Ecto neural progenitor cell (in vitro differentiated cells): ENCODE results near the gene TSPAN1.

Source experiments
- DNase-seq: peaks from one replicate; pipeline ENCODE4 v3.0.0-alpha.2; 2018; ENCODE audit warnings: low spot score

The TSPAN1 gene

GRCh38 chr1:46166521-46167462 lies 8.1 kb upstream of the TSPAN1 start:
- no peak for DNase-seq

- DNase-seq, result no peak
Measured at GRCh38 chr1:46168477-46168876, 6.4 kb upstream of the TSPAN1 start.

GRCh38 chr1:46169811-46170454 lies 5.0 kb upstream of the TSPAN1 start:
- DNase-seq, result no peak

- no peak for DNase-seq
Measured at GRCh38 chr1:46171351-46171750, 3.5 kb upstream of the TSPAN1 start.

DNA sequence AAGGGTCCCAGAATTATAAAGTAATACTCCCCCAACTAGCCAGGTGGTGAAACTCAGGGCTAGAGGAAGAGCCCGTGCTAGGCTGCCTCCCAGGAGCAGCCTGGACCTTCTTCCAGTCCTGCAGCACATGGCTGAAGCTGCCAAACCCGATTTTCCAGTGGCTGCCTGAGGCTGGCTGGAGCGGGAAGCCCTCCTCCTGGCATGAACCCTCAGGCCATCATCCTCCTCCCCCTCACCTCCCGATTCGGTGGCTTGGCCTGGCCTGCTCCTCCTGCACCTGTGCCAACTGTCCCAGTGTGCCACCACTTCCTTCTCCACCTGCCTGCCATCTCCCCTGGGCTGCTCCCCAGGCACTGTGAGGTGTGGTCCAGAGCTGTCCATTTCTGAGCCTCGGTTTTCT lies 3.0 kb upstream of the TSPAN1 start:
- no peak for DNase-seq

- no peak for DNase-seq
Measured at GRCh38 chr1:46172321-46172720, 2.6 kb upstream of the TSPAN1 start.

DNA sequence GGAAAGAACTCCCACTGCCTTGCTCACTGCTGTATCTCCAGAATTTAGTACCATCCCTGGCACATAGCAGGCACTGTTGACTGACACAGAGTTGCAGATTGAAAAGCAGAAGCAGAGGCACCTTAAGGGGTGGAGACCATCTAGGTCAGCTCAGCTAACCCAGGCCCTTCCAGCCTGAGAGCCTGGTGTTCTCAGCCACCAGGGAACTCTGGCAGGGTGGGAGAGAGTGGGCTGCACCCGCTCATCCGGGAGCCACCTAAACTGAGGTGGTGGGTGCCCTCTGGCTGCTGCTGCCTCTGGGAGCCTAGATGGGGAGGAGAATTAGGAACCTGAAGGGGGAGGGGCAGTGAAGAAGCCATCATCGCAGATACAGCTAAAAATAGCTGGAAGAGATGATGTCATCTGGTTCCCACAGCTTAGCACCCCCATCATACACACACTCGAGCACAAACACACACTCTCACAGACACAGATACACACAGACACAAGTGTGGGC lies 1.5 kb upstream of the TSPAN1 start:
- no peak for DNase-seq

- no peak for DNase-seq
Measured at GRCh38 chr1:46175243-46175642, 356 bp downstream of the TSPAN1 start.

DNA sequence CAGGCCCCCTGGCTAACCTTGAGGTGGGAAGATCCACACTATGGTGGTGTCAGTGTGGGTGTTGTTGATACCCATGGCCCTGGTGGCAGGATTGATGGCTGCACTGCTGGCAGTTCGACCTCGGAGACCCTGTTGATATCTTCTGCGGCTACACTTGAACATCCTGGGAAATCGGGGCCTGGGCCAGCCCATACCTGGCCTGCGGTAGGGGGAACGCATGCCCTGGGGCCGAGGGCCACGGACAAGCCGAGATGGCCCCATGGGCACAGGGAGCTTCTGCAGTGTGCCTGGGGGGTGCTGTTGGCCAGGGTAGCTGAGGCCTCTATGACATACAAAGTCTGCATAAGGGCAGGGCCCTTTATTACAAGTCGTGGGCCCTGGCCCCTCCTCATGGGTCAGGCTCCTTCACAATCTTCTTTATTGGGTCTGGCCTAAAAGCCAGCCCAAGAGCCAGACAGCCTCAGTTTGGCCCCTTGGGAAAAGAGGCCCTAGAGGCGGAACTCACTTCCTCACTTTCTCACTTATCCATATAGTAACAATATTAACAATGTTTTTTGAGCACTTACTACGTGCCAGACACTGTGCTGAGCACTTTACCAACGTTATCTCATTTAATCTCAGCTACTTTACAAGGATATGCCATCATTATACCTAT lies 1.5 kb downstream of the TSPAN1 start, which contains the start of gene P3R3URF:
P3R3URF (minus strand) TSS at position 278 of the 655 bp plus-strand sequence; CDS start at position 261, 17 bp downstream.
- no peak for DNase-seq

DNA sequence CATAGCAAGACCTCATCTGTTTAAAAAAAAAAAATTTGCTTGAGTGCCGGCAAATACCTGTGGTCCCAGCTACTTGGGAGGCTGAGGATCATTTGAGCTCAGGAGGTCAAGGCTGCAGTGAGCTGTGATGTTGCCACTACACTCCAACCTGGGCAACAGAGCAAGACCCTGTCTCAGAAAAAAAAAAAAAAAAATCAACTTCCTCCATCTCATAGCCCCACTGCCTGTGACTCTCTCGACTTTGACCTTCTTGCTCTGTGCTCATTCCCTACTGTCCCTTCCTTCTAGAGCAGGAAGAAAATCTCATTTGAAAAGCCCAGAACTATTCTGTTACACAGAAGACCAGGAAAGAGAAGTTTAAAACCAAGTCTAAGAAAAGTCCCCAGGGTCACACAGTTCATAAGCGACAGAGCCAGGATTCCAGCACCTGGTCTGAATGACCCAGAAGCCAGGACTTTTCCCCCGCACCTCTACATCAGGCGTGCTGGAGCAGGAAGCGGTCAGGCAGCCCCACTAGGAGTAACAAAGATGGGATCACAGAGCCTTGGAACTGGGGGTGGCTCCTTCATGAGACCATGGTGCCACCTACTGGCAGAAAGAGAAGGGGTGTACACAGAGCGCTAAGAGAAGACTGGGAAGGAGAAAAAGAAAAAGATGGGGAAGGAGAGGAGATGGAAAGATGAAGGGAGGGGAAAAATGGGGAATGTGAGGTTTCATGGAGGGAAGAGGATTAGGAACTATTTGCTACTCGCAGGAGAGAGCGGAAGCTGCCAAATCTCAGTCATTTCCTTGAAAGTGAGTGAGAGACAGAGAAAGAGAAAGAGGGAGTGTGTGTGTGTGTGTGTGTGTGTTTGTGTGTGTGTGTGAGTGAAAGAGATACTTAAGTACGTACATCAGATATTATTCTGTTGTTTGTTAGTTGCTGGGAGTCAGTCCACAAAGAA lies 4.5 kb downstream of the TSPAN1 start:
- peak; percentile 83 for DNase-seq

GRCh38 chr1:46180082-46180616 lies 5.3 kb downstream of the TSPAN1 start:
- peak; percentile 60 for DNase-seq

DNA sequence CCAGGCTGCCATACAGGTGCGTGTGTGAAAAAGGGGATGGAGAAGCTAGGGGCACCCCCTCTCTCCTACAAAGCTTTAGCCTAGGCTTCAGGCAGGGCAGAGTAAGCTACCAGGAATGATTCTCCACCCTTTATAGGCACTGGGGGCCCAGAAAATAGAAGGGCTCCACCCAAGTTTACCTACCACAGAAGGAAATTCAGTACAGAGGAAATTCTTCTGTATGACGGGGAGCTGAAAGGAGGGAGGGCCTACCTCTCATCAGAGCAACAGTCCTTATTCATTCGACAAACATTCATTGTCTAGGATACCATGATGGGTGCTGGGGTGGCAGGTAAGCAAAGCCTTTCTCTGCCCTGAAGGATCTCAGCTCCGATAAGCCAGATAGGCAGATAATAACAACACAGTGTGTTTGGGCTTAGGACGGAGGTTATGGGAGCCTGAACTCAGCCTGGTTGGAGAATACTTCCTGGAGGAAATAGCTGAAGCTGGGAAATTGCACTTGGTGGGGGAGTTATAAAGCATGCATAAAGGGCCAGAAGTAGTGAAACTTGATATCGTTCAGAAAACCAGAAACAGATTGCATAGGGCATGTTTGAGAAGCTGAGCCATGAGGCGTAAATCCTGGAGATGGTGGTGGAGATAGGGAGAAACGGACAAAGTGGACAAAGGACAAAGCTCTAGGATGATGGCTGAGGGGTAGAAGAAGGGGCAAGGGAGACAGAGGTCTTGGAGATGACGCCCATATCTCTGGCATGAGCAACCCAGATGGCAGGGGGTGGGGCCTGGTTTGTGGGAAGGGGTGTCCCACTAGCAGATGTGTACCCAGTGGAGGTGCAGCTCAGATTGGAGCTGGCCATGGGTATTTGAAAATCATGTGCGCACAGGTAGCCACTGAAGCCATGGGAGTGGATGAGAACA lies 6.7 kb downstream of the TSPAN1 start:
- DNase-seq, result no peak

- DNase-seq, result no peak
Measured at GRCh38 chr1:46183079-46183847, 8.4 kb downstream of the TSPAN1 start.

- DNase-seq, result no peak
Measured at GRCh38 chr1:46183926-46184557, 9.2 kb downstream of the TSPAN1 start.

- no peak for DNase-seq
Measured at GRCh38 chr1:46184920-46185658, 10.2 kb downstream of the TSPAN1 start.

DNA sequence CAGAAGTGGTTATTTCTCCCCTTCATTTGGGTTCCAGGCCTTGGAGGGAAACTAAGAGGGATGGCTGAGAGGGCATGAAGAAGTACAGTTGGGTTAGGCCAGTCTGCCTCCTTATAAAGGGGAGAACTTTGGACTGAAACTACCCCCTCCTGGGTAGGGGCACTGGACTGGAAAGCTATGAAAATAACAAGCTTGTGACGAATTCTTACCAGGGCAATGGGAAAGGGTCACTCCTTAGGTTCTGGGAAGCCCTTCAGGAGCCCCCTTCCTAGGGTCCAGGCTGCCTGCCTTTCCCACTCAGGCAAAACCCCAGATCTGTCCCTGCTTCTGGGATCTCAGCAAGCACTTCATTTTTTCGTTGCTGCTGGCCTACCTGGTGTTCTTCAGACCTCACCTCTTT lies 11.2 kb downstream of the TSPAN1 start:
- DNase-seq, result no peak

DNA sequence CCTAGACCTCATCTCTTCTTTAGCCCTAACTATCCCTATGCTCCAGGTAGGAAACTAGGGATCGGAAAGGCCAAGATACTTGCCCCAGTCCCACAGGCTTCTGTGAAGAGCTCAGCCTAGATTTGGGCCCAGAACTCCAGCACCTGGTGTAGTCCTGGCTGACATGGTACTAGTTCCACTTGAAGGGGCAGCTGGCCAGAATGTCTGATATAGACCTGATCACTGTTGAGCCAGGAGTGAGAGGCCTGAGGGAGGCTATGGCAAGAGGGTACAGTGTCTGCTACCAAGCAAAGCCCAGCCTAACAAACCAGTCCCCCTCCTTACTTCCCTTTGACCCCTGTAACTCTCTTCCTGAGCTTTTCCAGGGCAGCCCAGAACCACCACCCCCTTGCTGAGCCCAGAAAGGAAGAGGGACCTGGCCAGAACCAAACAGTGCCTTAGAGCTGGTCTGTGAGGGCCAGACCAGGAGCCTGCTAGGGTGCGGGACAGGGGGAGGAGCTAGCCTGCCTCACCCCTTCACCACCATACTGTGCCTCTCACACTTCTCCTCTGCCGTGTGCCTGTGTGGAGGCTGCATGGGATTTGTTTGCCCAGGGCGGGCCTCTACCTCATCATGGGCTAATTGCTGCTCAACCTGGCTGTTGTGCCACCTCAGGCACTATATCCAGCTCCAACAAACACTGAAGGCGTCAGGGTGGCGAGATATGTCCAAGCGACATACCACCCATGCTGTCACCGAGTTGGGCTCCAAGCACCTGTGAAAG lies 12.4 kb downstream of the TSPAN1 start:
- no peak for DNase-seq
